ENCODE measurements around the gene HSP90B1. TPM values are rescaled to one million over a fixed set of nuclear protein-coding genes. Genes with fewer than 3 reads are reported as not detected.

Gene HSP90B1
- total and polyA plus RNA-seq, 9 of the 15 experiments (the other 6 are each of a cell fraction or from before 2014, with no cell fraction given): 196 to 719 (median 557) TPM

DNA sequence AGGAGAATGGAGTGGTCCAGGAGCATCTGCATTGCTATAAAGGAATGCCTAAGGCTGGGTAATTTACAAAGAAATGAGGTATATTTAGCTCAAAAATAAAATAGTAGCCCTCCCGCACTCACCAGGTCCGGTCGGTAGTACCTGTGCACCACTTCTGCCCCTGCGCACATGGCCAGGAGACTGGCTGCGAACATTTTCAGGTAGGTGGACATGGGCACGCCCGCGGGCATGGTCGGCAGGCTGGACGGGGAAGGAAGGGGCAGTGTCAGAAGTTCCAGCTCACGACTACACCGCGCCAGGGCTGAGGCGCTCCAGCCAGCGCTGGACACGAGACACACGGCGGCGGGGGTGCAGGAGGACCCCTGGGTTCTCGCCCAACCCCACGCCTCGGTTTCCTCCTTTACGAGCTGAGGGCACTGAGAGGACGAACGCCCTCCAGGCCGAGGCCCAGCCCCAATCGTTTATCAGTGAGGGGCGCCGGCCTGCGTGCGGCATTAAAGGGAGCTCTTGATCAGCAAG lies 26.4 kb downstream of the HSP90B1 start (continued):
- TF ChIP-seq FOXA3 (CRISPR knock-in tag; conservative IDR thresholded peaks at IDR 0.05 in 1 of 2, IDR thresholded peaks at IDR 0.05 in 1 of 2) (0 out of 4 replicates have a peak, but pooled peaks of 1 of the 2 experiments have one; percentile 31), HMG20B (CRISPR knock-in tag; IDR thresholded peaks at IDR 0.05) (no peak), ZNF263 (CRISPR knock-in tag; IDR thresholded peaks at IDR 0.05; ENCODE audit: borderline replicate concordance) (no peak), BACH1 (tag; IDR thresholded peaks at IDR 0.05) (no peak), PHTF2 (CRISPR knock-in tag; IDR thresholded peaks at IDR 0.05) (no peak), POLR3G (IDR thresholded peaks at IDR 0.05; ENCODE audit: extremely low read depth, insufficient read length, insufficient replicate concordance) (no peak), TSC22D4 (tag; IDR thresholded peaks at IDR 0.05) (no peak), NFATC3 (IDR thresholded peaks at IDR 0.05) (no peak), POLR2G (IDR thresholded peaks at IDR 0.05; ENCODE audit: low read depth, low read length) (no peak), STAT5A (IDR thresholded peaks at IDR 0.05; ENCODE audit: borderline replicate concordance, low read length) (no peak), KAT8 (IDR thresholded peaks at IDR 0.05; ENCODE audit: low read depth) (no peak), EHMT2 (IDR thresholded peaks at IDR 0.05) (no peak), PHB (CRISPR knock-in tag; IDR thresholded peaks at IDR 0.05) (no peak), SIN3A (IDR thresholded peaks at IDR 0.05; ENCODE audit: borderline replicate concordance in 2 of 2, control insufficient read depth in 1 of 2, low read depth in 2 of 2, low read length in 2 of 2) (peak in 1 of 2 experiments; percentile 31; a peak in 1 of 4 replicates), ZEB2 (IDR thresholded peaks at IDR 0.05) (no peak), SNRNP70 (optimal IDR thresholded peaks at IDR 0.05; ENCODE audit: low read depth, low read length) (no peak), SRF (CRISPR knock-in tag; IDR thresholded peaks at IDR 0.05) (0 out of 4 replicates have a peak, but pooled peaks of 1 of the 2 experiments have one; percentile 7), FOXA1 (IDR thresholded peaks at IDR 0.05; ENCODE audit: borderline replicate concordance) (no peak), ZNF408 (CRISPR knock-in tag; IDR thresholded peaks at IDR 0.05; ENCODE audit: low read depth) (no peak), XRCC5 (IDR thresholded peaks at IDR 0.05; ENCODE audit: low read depth, low read length) (no peak)
- TF ChIP-seq, protein P1, sequence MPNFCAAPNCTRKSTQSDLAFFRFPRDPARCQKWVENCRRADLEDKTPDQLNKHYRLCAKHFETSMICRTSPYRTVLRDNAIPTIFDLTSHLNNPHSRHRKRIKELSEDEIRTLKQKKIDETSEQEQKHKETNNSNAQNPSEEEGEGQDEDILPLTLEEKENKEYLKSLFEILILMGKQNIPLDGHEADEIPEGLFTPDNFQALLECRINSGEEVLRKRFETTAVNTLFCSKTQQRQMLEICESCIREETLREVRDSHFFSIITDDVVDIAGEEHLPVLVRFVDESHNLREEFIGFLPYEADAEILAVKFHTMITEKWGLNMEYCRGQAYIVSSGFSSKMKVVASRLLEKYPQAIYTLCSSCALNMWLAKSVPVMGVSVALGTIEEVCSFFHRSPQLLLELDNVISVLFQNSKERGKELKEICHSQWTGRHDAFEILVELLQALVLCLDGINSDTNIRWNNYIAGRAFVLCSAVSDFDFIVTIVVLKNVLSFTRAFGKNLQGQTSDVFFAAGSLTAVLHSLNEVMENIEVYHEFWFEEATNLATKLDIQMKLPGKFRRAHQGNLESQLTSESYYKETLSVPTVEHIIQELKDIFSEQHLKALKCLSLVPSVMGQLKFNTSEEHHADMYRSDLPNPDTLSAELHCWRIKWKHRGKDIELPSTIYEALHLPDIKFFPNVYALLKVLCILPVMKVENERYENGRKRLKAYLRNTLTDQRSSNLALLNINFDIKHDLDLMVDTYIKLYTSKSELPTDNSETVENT (CRISPR knock-in tag; IDR thresholded peaks at IDR 0.05): no peak
- TF ChIP-seq, protein P2, sequence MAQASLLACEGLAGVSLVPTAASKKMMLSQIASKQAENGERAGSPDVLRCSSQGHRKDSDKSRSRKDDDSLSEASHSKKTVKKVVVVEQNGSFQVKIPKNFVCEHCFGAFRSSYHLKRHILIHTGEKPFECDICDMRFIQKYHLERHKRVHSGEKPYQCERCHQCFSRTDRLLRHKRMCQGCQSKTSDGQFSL (CRISPR knock-in tag; IDR thresholded peaks at IDR 0.05): peak; percentile 67
- TF ChIP-seq, protein P2 (tag; IDR thresholded peaks at IDR 0.05): no peak
- TF ChIP-seq, protein P3, sequence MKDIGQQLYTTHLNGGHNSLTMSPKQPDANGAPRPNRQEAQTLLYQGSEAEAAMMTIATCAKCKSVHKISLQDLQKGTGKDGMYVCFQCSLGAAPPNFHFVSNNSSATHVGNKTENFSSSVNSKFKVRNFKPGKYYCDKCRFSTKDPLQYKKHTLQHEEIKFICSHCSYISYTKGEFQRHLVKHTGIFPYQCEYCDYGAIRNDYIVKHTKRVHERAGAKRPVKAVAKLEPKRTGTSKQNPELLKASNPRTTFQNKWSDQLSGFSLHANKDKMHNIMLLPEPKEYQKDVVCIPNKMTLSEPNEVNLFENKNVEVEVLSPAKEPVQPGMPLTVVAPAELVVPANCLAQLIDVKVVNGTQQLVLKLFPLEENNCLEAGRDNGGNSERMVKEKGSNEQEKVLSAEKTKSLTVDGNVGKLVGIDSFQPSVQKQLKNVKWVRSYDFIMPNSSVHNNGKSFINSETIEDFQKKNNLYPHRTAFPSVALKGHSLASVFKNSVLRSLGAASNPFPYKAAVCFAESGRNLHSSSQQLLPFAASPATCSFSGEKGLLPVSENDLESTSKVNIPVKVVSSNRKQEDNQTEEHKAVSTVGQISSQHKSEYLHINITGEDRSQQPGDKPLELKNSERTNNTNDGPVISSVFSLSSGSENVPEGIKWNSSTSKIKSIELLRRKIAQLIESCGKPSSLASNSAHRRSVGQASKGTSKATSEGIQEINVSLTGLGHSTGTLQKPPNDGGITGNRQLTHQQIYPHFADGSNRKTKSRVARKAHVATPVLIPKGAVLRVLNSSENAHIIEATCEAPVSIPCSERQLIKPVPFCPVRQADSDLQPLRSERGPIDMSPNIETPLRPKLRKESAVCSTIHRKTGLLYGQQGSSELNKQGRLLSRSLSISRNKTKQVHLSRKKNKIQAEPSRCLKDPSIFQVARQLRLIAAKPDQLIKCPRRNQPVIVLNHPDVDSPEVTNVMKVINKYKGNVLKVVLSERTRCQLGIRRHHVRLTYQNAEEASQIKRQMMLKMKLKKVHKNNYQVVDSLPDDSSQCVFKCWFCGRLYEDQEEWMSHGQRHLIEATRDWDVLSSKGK (CRISPR knock-in tag; IDR thresholded peaks at IDR 0.05): no peak

Data from K562 (cell line).